Stomach (tissue), 9 donors: ENCODE measurements around the gene PRKCZ. TPM values are rescaled to one million over a fixed set of nuclear protein-coding genes. Genes with fewer than 3 reads are reported as not detected.

ENCODE experiments used
- DNase-seq, 2 donors: peaks; one replicate each; pipeline versions ENCODE4 v3.0.0 to v3.0.0-alpha.2; 2013 to 2019
- H3K27ac ChIP-seq, 5 donors: fragments of 200-600 bp in 4 of 5; sonication (generic) in 4 of 5; one replicate each; pipeline ENCODE4 v1.5.1; 2013 to 2019; ENCODE audit warnings: mild to moderate bottlenecking in 1 of 5, moderate library complexity in 1 of 5
- H3K27me3 ChIP-seq, 3 donors: fragments of 200-600 bp; sonication (generic); one replicate each; pipeline ENCODE4 v1.5.1; 2017 to 2019; ENCODE audit warnings: mixed run types in 1 of 3
- H3K36me3 ChIP-seq, 4 donors: fragments of 200-600 bp; sonication (generic); 1 replicate in 3 of 4; 2 replicates in 1 of 4; pipeline ENCODE4 v1.5.1; 2016 to 2019
- H3K4me1 ChIP-seq, 4 donors: fragments of 200-600 bp; sonication (generic); one replicate each; pipeline ENCODE4 v1.5.1; 2016 to 2019
- H3K4me3 ChIP-seq, 4 donors: fragments of 200-600 bp; sonication (generic) in 3 of 4; one replicate each; pipeline ENCODE4 v1.5.1; 2016 to 2019; ENCODE audit warnings: mild to moderate bottlenecking in 1 of 4
- H3K9me3 ChIP-seq, 4 donors: fragments of 200-600 bp; sonication (generic); one replicate each; pipeline ENCODE4 v1.5.1; 2016 to 2019
- EP300 ChIP-seq: sonication (generic); formaldehyde crosslinking; IDR thresholded peaks from one replicate; pipeline ENCODE4 v1.6.1; 2017; ENCODE audit warnings: antibody characterized with exemption
- POLR2A ChIP-seq, 4 donors: fragments of 450-650 bp; IDR thresholded peaks; one replicate each; pipeline ENCODE4 v1.6.1; 2016; ENCODE audit warnings: antibody characterized with exemption in 4 of 4, control low read depth in 2 of 4, mild to moderate bottlenecking in 1 of 4, moderate library complexity in 1 of 4
- POLR2AphosphoS5 ChIP-seq, 3 donors: sonication (generic); formaldehyde crosslinking; IDR thresholded peaks; one replicate each; pipeline ENCODE4 v1.6.1; 2016; ENCODE audit warnings: antibody characterized with exemption in 3 of 3
- WGBS, 5 donors: extraction: QIAGEN DNeasy Blood & Tissue Kit in 3 of 5; methylation state at CpG; one replicate each; pipeline versions ENCODE4 v1.1.5 to v1.1.7; 2013 to 2018; 5-methylcytosine and 5-hydroxymethylcytosine counted together
- intact Hi-C: fragments of 100-400 bp; cut with DNase I; formaldehyde crosslinking; loops from one replicate; pipeline ENCODE4 v1.15.1; 2023; ENCODE audit warnings: low total_unique reads
- polyA plus RNA-seq, 3 donors: library from polyadenylated mRNA; stranded (reverse); fragments of 200-250 nt; gene quantifications; one replicate each; pipeline ENCODE4 v1.2.3, GENCODE V29; 2013
- total RNA-seq, 5 donors: library from RNA; depleted of rRNA; stranded (reverse); fragments of >200 nt; gene quantifications; one replicate each; pipeline versions ENCODE4 v1.1.0 to v1.2.3, GENCODE V29; 2014 to 2016
- TF ChIP-seq, protein P1 (sequence below), 7 experiments: fragments of 450-650 bp in 4 of 7; fragments of 200-600 bp in 3 of 7; sonication (generic) in 3 of 7; IDR thresholded peaks; one replicate each; pipeline ENCODE4 v1.5.1; 2016 to 2019; ENCODE audit warnings: antibody characterized with exemption in 7 of 7, control low read depth in 2 of 7, mild to moderate bottlenecking in 1 of 7
- donor health status: healthy with polysubstance abuse.
- donor health status: Bipolar disorder and iron deficiency.
- donor health status: healthy.

The PRKCZ gene
- total and polyA plus RNA-seq, 8 donors: 11.1 to 55.8 (median 25.5) TPM

DNA sequence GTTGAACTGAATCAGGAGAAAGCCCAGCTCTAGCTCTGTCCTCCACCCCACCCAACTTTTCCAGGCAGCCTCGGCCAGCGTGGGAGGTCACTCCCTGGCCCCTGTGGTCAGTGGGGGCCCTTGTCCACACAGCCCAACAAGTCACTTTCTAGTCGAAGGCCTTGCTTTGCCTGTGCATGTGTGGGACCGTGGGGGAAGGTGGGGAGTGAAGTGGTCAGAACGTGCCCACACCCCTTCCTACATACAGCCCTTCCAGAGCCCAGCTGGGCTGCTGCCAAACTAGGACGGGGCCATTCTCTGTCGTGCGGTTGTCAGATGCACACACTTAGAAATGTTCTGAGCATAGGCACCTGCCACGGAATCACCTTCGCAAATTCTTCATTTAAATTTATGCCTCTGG, 126.4 kb downstream of the PRKCZ start:
- intact Hi-C loops: no loop called here
- no peak overlapping the region for H3K27ac ChIP-seq
- H3K4me1 ChIP-seq: peaks cover 0 to 13% (median 10%) of the 10 kb centered on the region in 4 donors
- no peaks in the 10 kb centered on the region for H3K27me3 ChIP-seq
- H3K4me3 ChIP-seq: no peak overlapping the region
- DNase-seq: no peak
- H3K36me3 ChIP-seq: peaks cover 0 to 52% (median 42%) of the 10 kb centered on the region in 4 donors
- no peaks in the 10 kb centered on the region for H3K9me3 ChIP-seq
- WGBS, 5 donors: 70 to 87% (median 83%) methylated on average over 6 to 10 of the region's 10 CpGs
- no peak for TF ChIP-seq POLR2A (IDR thresholded peaks at IDR 0.05)
- TF ChIP-seq, protein P1, sequence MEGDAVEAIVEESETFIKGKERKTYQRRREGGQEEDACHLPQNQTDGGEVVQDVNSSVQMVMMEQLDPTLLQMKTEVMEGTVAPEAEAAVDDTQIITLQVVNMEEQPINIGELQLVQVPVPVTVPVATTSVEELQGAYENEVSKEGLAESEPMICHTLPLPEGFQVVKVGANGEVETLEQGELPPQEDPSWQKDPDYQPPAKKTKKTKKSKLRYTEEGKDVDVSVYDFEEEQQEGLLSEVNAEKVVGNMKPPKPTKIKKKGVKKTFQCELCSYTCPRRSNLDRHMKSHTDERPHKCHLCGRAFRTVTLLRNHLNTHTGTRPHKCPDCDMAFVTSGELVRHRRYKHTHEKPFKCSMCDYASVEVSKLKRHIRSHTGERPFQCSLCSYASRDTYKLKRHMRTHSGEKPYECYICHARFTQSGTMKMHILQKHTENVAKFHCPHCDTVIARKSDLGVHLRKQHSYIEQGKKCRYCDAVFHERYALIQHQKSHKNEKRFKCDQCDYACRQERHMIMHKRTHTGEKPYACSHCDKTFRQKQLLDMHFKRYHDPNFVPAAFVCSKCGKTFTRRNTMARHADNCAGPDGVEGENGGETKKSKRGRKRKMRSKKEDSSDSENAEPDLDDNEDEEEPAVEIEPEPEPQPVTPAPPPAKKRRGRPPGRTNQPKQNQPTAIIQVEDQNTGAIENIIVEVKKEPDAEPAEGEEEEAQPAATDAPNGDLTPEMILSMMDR (IDR thresholded peaks at IDR 0.05): no peak
- TF ChIP-seq POLR2AphosphoS5 (IDR thresholded peaks at IDR 0.05): no peak
- TF ChIP-seq EP300: no peak

DNA sequence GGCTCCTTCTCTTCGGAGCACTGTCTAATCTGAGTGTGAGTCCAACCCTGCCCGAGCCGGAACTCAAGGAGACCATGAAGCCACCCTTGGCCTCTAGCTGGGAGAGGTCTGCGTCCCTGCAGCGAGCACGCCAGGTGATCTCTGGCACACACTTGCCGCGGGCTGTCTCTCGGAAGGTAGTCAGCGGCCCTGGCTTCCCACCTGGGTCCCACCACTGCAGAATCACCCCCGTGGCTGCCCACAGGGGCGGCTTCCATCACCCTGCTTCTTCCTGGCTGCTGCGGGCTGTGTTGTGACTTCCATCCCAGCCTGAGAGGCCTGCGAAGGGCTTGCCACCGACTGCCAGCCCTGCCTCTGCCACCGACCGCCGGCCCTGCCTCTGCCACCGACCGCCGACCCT, 127.3 kb downstream of the PRKCZ start:
- H3K9me3 ChIP-seq: no peaks in the 10 kb centered on the region
- no peaks in the 10 kb centered on the region for H3K27me3 ChIP-seq
- H3K27ac ChIP-seq: no peak overlapping the region
- WGBS, 5 donors: 92 to 94% (median 93%) methylated on average over 17 to 21 of the region's 21 CpGs
- peaks cover 0 to 48% (median 33%) of the 10 kb centered on the region in 4 donors for H3K36me3 ChIP-seq
- H3K4me3 ChIP-seq: no peak overlapping the region
- no peak for DNase-seq
- peaks cover 0 to 13% (median 10%) of the 10 kb centered on the region in 4 donors for H3K4me1 ChIP-seq
- TF ChIP-seq POLR2A (IDR thresholded peaks at IDR 0.05): no peak
- TF ChIP-seq EP300: no peak
- TF ChIP-seq POLR2AphosphoS5 (IDR thresholded peaks at IDR 0.05): no peak
- TF ChIP-seq, protein P1 (IDR thresholded peaks at IDR 0.05): no peak
- intact Hi-C loops: no loop called here

DNA sequence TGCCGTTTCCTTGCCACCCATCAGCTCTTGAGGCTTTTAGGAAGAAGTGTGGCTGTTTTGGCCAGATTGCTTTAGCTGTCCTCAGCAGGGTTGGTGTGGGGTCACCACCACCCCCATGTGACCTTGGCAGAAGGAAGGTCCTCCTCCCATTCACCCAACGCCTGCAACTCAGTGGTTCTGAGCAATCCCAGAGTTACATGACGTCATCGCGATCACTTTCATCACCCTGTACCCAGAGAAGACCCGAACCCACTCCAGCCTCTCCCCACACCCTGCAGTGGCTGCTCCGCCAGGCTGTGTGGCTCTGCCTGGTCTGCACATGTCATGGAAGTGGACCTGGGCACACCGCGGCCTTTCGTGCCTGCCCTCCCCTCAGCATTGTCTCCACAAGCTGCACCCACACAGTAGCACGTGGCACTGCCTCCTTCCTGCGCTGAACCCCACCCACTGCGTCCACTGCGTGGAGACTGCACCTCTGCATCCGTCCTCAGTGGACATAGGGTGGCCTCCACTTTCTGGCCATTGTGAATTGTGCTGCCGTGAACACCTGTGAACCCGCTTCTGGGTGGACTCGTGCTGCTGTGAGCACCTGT, 127.8 kb downstream of the PRKCZ start:
- intact Hi-C loops: no loop called here
- H3K4me1 ChIP-seq: peaks cover 0 to 13% (median 10%) of the 10 kb centered on the region in 4 donors
- H3K27ac ChIP-seq: no peak overlapping the region
- WGBS, 5 donors: 89 to 94% (median 90%) methylated on average over 18 of the region's 18 CpGs
- no peak for DNase-seq
- no peak overlapping the region for H3K4me3 ChIP-seq
- TF ChIP-seq EP300 (no peak), POLR2A (IDR thresholded peaks at IDR 0.05) (no peak), POLR2AphosphoS5 (IDR thresholded peaks at IDR 0.05) (no peak)
- TF ChIP-seq, protein P1 (IDR thresholded peaks at IDR 0.05): no peak
- H3K36me3 ChIP-seq: peaks cover 0 to 46% (median 32%) of the 10 kb centered on the region in 4 donors
- H3K9me3 ChIP-seq: no peaks in the 10 kb centered on the region
- H3K27me3 ChIP-seq: no peaks in the 10 kb centered on the region

DNA sequence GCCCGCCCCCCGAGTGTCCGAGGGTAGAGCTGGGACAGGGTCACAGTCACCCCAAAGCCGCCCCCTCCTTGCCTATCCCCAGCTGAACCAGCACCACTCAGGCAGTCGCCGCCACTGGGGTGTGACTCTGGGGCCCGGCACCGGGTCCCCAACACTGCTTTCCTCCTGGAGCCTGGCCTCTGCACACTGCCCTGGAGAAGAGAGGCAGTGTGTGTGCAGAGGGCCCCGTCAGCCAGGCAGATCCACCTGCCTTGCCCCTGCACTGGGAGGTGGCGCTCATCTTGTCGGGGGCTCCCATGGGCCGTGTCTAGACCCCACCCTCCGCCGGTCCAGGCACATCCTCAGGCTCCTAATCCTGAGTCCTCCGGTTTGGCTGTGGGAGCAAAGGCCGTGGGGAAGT, 128.7 kb downstream of the PRKCZ start:
- WGBS, 5 donors: 90 to 94% (median 92%) methylated on average over 8 to 16 of the region's 16 CpGs
- H3K27me3 ChIP-seq: no peaks in the 10 kb centered on the region
- peaks cover 0 to 12% (median 9%) of the 10 kb centered on the region in 4 donors for H3K4me1 ChIP-seq
- H3K9me3 ChIP-seq: no peaks in the 10 kb centered on the region
- H3K4me3 ChIP-seq: no peak overlapping the region
- DNase-seq: no peak
- peaks cover 0 to 47% (median 32%) of the 10 kb centered on the region in 4 donors for H3K36me3 ChIP-seq
- intact Hi-C loops: no loop called here
- H3K27ac ChIP-seq: no peak overlapping the region
- TF ChIP-seq, protein P1 (IDR thresholded peaks at IDR 0.05): no peak
- TF ChIP-seq EP300 (no peak), POLR2A (IDR thresholded peaks at IDR 0.05) (no peak), POLR2AphosphoS5 (IDR thresholded peaks at IDR 0.05) (no peak)
